ENCODE results near the gene NMU. TPM values are rescaled to one million over a fixed set of nuclear protein-coding genes. Genes with fewer than 3 reads are reported as not detected.

Gene NMU
- total and polyA plus RNA-seq, 2 donors from 2014 or later = 0.54 to 0.79 TPM

GRCh38 chr4:55613621-55614020, 22.5 kb downstream of the NMU start:
- Histone ChIP-seq H3K9me3 (ENCODE audit: control insufficient read depth in 2 of 3, insufficient read depth in 1 of 3, low read length in 3 of 3) (no peaks in the 10 kb centered on the region), H3K9ac (ENCODE audit: low read length in 3 of 3) (no peak overlapping the region), H3K27me3 (ENCODE audit: control insufficient read depth, insufficient read depth, low read length) (no peaks in the 10 kb centered on the region), H3K27ac (ENCODE audit: low read depth in 2 of 2, low read length in 2 of 2) (no peak overlapping the region), H3K36me3 (ENCODE audit: control insufficient read depth in 2 of 3, insufficient read depth in 3 of 3, low read length in 3 of 3) (no peaks in the 10 kb centered on the region), H3K4me3 (ENCODE audit: low read length in 3 of 3) (no peak overlapping the region), H3K4me1 (ENCODE audit: control insufficient read depth in 2 of 3, insufficient read depth in 2 of 3, low read depth in 1 of 3, low read length in 3 of 3) (no peaks in the 10 kb centered on the region)
- FAIRE-seq (no peak), DNase-seq (no peak)
- no peak for TF ChIP-seq CTCF (IDR thresholded peaks at IDR 0.05; ENCODE audit: borderline replicate concordance, extremely low read depth, insufficient read depth)
- intact Hi-C loops (cut with DNase I) = no loop called here

GRCh38 chr4:55612341-55612740, 23.8 kb downstream of the NMU start:
- no peaks in the 10 kb centered on the region for H3K4me1 ChIP-seq (ENCODE audit: control insufficient read depth in 2 of 3, insufficient read depth in 2 of 3, low read depth in 1 of 3, low read length in 3 of 3)
- no peak overlapping the region for H3K9ac ChIP-seq (ENCODE audit: low read length in 3 of 3)
- TF ChIP-seq CTCF (IDR thresholded peaks at IDR 0.05; ENCODE audit: borderline replicate concordance, extremely low read depth, insufficient read depth) = no peak
- H3K27ac ChIP-seq (ENCODE audit: low read depth in 2 of 2, low read length in 2 of 2) = no peak overlapping the region
- no peaks in the 10 kb centered on the region for H3K9me3 ChIP-seq (ENCODE audit: control insufficient read depth in 2 of 3, insufficient read depth in 1 of 3, low read length in 3 of 3)
- no peak overlapping the region for H3K4me3 ChIP-seq (ENCODE audit: low read length in 3 of 3)
- no peaks in the 10 kb centered on the region for H3K36me3 ChIP-seq (ENCODE audit: control insufficient read depth in 2 of 3, insufficient read depth in 3 of 3, low read length in 3 of 3)
- no peaks in the 10 kb centered on the region for H3K27me3 ChIP-seq (ENCODE audit: control insufficient read depth, insufficient read depth, low read length)
- intact Hi-C loops (cut with DNase I) = no loop called here
- DNase-seq = peak in 2 of 5 donors; percentile 7 to 9
- peak; percentile 41 for FAIRE-seq

- no peak for DNase-seq
- no peak overlapping the region for H3K27ac ChIP-seq (ENCODE audit: low read depth in 2 of 2, low read length in 2 of 2)
- no peak for TF ChIP-seq CTCF (IDR thresholded peaks at IDR 0.05; ENCODE audit: borderline replicate concordance, extremely low read depth, insufficient read depth)
- no peak for FAIRE-seq
- no peaks in the 10 kb centered on the region for H3K9me3 ChIP-seq (ENCODE audit: control insufficient read depth in 2 of 3, insufficient read depth in 1 of 3, low read length in 3 of 3)
- no peaks in the 10 kb centered on the region for H3K36me3 ChIP-seq (ENCODE audit: control insufficient read depth in 2 of 3, insufficient read depth in 3 of 3, low read length in 3 of 3)
- H3K4me1 ChIP-seq (ENCODE audit: control insufficient read depth in 2 of 3, insufficient read depth in 2 of 3, low read depth in 1 of 3, low read length in 3 of 3) = no peaks in the 10 kb centered on the region
- H3K4me3 ChIP-seq (ENCODE audit: low read length in 3 of 3) = no peak overlapping the region
- no peak overlapping the region for H3K9ac ChIP-seq (ENCODE audit: low read length in 3 of 3)
- H3K27me3 ChIP-seq (ENCODE audit: control insufficient read depth, insufficient read depth, low read length) = no peaks in the 10 kb centered on the region
- intact Hi-C loops (cut with DNase I) = no loop called here
Measured at GRCh38 chr4:55611358-55612059, 24.6 kb downstream of the NMU start.

- TF ChIP-seq CTCF (IDR thresholded peaks at IDR 0.05; ENCODE audit: borderline replicate concordance, extremely low read depth, insufficient read depth) = no peak
- DNase-seq = no peak
- H3K4me3 ChIP-seq (ENCODE audit: low read length in 3 of 3) = no peak overlapping the region
Measured at GRCh38 chr4:55610381-55610780, 25.7 kb downstream of the NMU start.

More at GRCh38 chr4:55610381-55610780, 25.7 kb downstream of the NMU start:
- no peak overlapping the region for H3K27ac ChIP-seq (ENCODE audit: low read depth in 2 of 2, low read length in 2 of 2)
- no peaks in the 10 kb centered on the region for H3K27me3 ChIP-seq (ENCODE audit: control insufficient read depth, insufficient read depth, low read length)
- no peaks in the 10 kb centered on the region for H3K9me3 ChIP-seq (ENCODE audit: control insufficient read depth in 2 of 3, insufficient read depth in 1 of 3, low read length in 3 of 3)
- intact Hi-C loops (cut with DNase I) = no loop called here
- H3K9ac ChIP-seq (ENCODE audit: low read length in 3 of 3) = no peak overlapping the region
- no peaks in the 10 kb centered on the region for H3K4me1 ChIP-seq (ENCODE audit: control insufficient read depth in 2 of 3, insufficient read depth in 2 of 3, low read depth in 1 of 3, low read length in 3 of 3)
- no peaks in the 10 kb centered on the region for H3K36me3 ChIP-seq (ENCODE audit: control insufficient read depth in 2 of 3, insufficient read depth in 3 of 3, low read length in 3 of 3)
- FAIRE-seq = no peak

All from kidney (tissue), 14 donors.